ENCODE results near the gene HERPUD2. TPM values are rescaled to one million over a fixed set of nuclear protein-coding genes. Genes with fewer than 3 reads are reported as not detected.

HERPUD2 gene
- total and polyA plus RNA-seq, 2 experiments from 2014 or later = 21.7 to 43.9 TPM

DNA sequence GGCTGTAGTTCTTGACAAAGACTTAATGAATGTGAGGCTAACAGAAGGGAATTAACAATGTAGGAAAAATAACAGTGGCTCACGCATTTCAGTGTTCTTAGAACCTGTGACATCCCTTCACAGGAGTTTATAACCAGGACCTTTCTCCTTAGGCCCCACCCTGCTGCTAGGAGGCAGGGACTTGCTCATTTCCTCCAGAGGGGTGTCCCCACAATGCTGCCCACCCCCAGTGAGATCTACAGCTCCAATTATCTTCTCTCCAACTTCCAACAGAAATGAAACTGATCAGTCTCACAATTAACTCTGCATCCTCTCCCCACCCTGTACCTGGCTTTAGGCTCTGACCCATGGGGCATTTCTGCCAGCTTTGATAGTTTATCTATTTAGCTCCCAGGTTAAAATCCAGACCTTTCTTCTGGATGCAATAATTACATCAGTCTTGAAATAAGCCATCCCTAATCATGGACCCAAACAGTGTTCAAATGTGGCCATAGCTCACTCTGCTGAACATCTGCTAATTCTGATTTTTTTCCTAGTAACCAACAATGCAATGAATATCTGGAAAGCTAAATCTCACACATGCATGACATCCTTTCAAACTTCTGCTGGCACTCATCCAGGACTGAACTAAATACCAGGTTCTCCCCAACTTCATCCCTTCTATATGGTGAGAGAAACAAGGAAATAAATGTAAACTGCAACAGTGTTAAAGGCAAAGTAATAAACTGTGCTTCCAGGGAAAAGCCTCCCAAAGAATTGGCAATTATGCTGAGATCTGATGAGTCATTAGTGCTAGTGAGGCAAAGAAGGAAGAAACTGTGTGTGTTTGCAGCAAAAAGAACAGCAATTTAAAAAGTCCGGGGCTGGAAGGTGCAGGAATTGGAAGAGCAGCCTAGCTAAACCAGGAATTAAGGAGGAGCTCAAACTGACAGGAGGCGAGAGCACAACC is 64.6 kb downstream of the HERPUD2 start:
- H3K9me3 ChIP-seq (ENCODE audit: low read depth) = no peaks in the 10 kb centered on the region
- no peak overlapping the region for H3K4me3 ChIP-seq
- TF ChIP-seq, protein P1, sequence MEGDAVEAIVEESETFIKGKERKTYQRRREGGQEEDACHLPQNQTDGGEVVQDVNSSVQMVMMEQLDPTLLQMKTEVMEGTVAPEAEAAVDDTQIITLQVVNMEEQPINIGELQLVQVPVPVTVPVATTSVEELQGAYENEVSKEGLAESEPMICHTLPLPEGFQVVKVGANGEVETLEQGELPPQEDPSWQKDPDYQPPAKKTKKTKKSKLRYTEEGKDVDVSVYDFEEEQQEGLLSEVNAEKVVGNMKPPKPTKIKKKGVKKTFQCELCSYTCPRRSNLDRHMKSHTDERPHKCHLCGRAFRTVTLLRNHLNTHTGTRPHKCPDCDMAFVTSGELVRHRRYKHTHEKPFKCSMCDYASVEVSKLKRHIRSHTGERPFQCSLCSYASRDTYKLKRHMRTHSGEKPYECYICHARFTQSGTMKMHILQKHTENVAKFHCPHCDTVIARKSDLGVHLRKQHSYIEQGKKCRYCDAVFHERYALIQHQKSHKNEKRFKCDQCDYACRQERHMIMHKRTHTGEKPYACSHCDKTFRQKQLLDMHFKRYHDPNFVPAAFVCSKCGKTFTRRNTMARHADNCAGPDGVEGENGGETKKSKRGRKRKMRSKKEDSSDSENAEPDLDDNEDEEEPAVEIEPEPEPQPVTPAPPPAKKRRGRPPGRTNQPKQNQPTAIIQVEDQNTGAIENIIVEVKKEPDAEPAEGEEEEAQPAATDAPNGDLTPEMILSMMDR (IDR thresholded peaks at IDR 0.05; ENCODE audit: low read depth, low read length) = no peak
- H3K27ac ChIP-seq = peak overlapping the region; percentile 2
- peak in 1 of 2 donors; percentile 63 for DNase-seq (ENCODE audit: low read depth in 1 of 2, low spot score in 1 of 2)
- no peaks in the 10 kb centered on the region for H3K27me3 ChIP-seq
- H3K4me1 ChIP-seq (ENCODE audit: low read depth) = no peaks in the 10 kb centered on the region
- peaks cover 32% of the 10 kb centered on the region for H3K36me3 ChIP-seq

GRCh38 chr7:35624299-35625186 is 70.4 kb downstream of the HERPUD2 start:
- no peaks in the 10 kb centered on the region for H3K36me3 ChIP-seq
- H3K4me3 ChIP-seq = no peak overlapping the region
- peak; percentile 60 to 72 for DNase-seq (ENCODE audit: low read depth in 1 of 2, low spot score in 1 of 2)
- H3K4me1 ChIP-seq (ENCODE audit: low read depth) = no peaks in the 10 kb centered on the region
- H3K27ac ChIP-seq = no peak overlapping the region
- no peaks in the 10 kb centered on the region for H3K27me3 ChIP-seq
- H3K9me3 ChIP-seq (ENCODE audit: low read depth) = no peaks in the 10 kb centered on the region
- TF ChIP-seq, protein P1 (IDR thresholded peaks at IDR 0.05; ENCODE audit: low read depth, low read length) = peak; percentile 84

GRCh38 chr7:35623381-35623780 is 71.6 kb downstream of the HERPUD2 start:
- TF ChIP-seq, protein P1 (IDR thresholded peaks at IDR 0.05; ENCODE audit: low read depth, low read length) = no peak
- H3K36me3 ChIP-seq = no peaks in the 10 kb centered on the region
- DNase-seq (ENCODE audit: low read depth in 1 of 2, low spot score in 1 of 2) = no peak

DNA sequence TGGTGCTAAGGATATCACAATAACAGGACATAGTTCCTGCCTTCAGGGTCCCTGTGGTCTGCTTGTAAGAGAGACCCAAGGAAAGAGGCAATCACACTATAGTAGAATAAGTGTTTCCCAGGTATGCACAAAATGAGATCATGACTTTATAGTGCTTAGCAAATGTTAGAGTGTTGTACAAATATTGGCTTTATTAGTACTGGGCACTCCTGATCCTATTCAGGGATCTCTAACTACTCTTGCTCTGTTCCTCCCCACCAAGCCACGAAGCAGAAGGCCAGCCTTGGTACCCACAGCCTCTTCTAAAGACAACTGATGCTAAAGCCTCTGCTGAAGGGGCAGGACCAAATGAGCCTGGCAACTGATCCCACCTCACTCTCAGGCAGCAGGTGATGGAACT is 75.1 kb downstream of the HERPUD2 start:
- no peaks in the 10 kb centered on the region for H3K9me3 ChIP-seq (ENCODE audit: low read depth)
- H3K27ac ChIP-seq = no peak overlapping the region
- TF ChIP-seq, protein P1 (IDR thresholded peaks at IDR 0.05; ENCODE audit: low read depth, low read length) = no peak
- H3K4me3 ChIP-seq = no peak overlapping the region
- H3K4me1 ChIP-seq (ENCODE audit: low read depth) = peaks cover 12% of the 10 kb centered on the region
- DNase-seq (ENCODE audit: low read depth in 1 of 2, low spot score in 1 of 2) = no peak
- H3K36me3 ChIP-seq = no peaks in the 10 kb centered on the region
- H3K27me3 ChIP-seq = no peaks in the 10 kb centered on the region

More at GRCh38 chr7:35623381-35623780, 71.6 kb downstream of the HERPUD2 start:
- no peak overlapping the region for H3K27ac ChIP-seq
- no peaks in the 10 kb centered on the region for H3K27me3 ChIP-seq
- H3K9me3 ChIP-seq (ENCODE audit: low read depth) = no peaks in the 10 kb centered on the region
- H3K4me3 ChIP-seq = no peak overlapping the region
- no peaks in the 10 kb centered on the region for H3K4me1 ChIP-seq (ENCODE audit: low read depth)

GRCh38 chr7:35617041-35617440 is 77.9 kb downstream of the HERPUD2 start:
- Histone ChIP-seq H3K4me3 (no peak overlapping the region), H3K4me1 (ENCODE audit: low read depth) (peaks cover 22% of the 10 kb centered on the region), H3K9me3 (ENCODE audit: low read depth) (no peaks in the 10 kb centered on the region), H3K27ac (peak overlapping the region; percentile 72), H3K27me3 (no peaks in the 10 kb centered on the region), H3K36me3 (no peaks in the 10 kb centered on the region)
- TF ChIP-seq, protein P1 (IDR thresholded peaks at IDR 0.05; ENCODE audit: low read depth, low read length) = no peak
- DNase-seq (ENCODE audit: low read depth in 1 of 2, low spot score in 1 of 2) = peak; percentile 29 to 58
